Measurements from ENCODE around the gene MPP1.

MPP1 gene

DNA sequence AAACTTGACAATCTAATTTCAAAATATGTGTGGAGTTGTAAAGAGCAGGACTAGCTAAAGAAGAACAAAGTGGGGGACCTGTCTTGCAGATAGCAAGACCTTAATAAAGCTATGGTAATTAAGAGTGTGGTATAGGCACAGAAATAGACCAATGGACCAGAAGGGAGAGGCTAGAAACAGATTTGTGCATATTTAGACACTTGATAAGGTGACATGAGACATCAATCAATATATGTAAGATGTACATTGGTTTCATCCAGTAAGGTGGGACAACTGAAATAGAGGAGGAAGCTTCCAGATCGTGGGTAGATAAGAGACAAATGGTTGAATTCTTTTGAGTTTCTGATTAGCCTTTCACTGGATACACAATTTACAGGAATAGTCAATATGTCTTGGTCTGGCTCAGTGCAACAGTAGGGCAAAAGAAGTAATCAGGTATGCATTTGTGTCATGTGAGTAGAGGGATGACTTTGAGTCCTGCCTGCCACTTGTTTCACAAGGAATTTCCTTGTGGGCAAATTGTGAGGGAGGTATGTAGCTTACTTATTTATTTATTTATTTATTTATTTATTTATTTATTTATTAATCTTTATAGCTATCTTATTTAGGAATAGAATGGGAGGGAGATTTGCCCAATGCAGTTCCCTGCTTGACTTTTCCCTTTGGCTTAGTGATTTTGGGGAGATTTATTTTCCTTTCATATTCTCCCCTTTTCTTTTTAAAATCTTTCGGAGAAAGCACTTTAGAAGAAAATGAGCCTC lies 7.2 kb upstream of the MPP1 start:
- no peak for DNase-seq

DNA sequence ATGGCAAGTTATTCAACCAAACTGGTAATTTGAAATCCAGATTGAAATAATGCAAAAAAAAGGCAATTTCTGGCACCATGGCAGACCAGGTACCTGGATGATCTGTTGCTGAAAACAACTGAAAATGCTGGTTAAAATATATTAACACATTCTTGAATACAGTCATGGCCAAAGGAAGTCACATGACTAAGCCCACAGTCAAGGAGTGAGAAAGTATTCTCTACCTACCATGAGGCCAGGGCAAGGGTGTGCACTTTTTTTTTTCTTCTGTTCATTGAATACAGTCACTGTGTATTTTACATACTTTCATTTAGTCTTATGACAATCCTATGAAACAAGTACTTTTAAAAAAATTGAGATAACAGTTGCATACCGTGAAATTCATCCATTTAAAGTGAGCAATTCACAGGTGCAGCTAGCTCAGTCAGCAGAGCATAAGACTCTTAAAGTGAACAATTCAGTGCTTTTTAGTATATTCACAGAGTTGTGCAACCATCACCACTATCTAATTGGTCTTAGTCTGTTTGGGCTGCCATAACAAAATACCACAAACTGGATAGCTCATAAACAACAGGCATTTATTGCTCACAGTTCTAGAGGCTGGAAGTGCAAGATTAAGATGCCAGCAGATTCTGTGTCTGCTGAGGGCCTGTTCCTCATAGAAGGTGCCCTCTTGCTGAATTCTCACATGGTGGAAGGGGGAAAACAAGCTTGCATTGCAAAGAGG lies 4.8 kb upstream of the MPP1 start:
- no peak for DNase-seq

DNA sequence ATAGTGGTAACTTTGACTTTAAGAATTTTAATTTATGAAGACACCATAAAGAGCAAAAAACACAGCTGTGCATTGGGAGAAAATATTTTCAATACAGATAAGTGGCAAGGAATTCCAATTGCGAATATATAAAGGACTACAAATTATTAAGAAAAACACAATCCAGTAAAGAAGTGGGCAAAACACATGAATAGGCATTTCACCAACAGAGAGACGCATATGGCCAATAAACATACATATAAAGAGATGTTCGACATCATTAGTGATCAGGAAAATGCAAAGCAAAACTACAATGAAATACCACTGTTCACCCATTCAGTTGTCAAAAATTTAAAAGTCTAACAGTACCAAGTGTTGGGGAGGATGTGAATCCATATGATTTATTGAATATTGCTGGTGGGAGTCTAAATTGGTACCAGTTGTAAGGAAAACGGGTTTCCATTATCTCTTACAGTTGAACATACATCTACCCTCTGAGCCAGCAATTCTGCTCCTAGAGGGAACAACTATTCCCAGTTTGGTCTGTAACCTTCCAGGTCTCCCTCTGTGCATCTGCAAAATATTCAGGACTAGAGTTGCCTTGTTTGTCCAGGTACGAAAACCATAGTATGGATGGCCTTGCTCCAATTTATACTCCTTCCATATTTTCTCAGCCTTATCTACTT lies 1.7 kb upstream of the MPP1 start:
- no peak for DNase-seq

DNA sequence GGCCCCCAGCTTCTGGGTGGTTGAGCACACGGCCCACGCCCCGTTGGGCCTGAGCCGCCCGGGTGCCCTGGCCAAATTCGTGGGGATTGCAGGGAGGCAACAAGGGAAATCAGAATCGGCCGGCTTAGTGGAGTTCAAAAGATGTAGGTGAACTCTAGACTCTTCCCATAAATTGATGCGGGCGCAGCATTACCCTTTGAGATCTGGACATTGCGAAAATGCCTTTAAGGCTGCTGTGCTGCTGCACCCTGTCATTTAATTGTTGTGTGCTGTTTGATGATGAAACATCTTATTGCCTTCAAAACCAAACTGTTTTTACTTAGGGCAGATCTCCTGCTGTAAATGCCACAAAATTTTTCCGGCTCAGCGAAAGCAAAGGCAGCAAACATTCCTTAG lies 409 bp upstream of the MPP1 start:
- no peak for DNase-seq

DNA sequence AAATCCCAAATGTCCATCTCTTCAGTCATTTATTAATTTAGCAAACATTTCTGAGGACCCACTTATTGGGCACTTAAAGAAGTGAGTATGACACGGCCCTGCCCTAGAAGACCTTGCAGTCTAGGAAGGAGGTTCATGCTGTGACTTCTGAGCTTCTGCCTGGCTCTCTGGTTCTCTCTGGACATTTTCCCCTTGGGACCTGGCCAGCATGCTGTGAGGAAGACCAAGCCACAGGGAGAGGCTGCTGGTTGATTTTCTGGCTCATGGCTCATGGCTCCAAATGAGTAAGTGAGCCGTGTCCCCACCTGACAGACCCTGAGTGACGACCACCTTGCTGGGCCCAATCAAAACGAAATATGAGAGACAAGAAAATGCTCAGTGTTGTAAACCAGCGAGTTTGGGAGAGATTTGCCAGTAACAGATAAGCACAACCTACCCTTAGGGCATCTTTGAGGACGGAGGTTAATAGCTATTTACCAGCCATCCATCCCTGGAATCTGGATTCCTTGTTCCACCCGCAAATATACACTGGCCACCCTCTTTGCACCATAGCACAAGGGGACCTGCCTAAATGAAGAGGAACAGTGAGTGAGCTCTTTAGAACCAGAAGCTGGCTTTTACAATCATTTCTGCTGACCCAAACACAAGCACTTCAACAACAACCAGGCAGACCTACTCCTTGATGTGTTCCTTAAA lies 876 bp downstream of the MPP1 start:
- no peak for DNase-seq

DNA sequence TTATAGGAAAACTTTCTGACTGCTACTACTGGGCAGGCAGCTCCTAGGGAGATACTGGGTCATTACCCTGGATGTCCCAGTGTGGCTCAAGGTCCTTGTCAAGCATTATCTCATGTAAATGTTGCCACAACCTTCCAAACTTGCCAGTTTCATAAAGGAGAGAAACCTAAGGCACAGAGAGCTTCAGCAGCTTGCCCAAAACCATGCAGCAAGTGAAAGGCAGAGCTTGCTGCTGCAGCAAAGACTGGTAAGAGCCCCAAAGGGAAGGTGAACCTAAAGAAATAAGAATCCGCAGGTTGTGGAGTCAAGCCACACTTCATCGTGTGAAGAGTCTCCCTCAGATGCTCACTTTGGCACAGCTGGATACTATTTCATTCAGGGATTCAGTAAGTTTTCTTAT lies 2.3 kb downstream of the MPP1 start:
- no peak for DNase-seq

DNA sequence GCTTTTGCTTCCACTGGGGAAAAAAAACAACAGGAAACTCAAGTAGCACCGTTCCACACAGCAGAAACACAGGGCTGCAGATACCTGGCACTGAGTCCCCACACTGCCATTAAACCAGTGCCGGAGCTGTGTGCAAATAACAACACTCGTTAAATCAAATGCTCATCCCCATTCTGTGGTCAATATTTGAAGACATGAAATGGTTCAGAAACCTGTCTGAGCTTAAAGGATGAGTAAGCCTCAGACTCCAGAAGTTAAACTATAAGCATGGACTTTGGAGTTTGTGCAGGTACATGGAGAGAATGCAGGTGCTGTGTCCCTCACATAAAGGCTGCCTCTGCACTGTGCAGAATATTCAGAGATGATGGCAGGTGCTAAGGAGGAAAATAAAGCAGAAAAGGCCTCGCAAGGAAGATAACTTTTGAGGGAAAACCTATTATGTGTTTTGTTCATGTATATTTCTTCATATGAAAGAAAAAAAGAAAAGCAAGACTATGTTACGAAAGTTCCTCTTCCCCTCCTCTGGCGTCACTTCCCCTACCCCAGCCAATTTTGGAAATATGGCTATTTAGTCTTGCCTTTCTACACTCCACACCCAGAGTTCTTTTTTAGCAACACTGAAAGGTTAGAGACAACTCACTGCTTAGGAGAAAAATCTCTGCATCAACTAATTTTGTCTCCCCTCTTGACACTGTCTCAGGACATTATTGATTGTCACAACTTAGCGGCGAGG lies 4.6 kb downstream of the MPP1 start:
- DNase-seq = no peak

DNA sequence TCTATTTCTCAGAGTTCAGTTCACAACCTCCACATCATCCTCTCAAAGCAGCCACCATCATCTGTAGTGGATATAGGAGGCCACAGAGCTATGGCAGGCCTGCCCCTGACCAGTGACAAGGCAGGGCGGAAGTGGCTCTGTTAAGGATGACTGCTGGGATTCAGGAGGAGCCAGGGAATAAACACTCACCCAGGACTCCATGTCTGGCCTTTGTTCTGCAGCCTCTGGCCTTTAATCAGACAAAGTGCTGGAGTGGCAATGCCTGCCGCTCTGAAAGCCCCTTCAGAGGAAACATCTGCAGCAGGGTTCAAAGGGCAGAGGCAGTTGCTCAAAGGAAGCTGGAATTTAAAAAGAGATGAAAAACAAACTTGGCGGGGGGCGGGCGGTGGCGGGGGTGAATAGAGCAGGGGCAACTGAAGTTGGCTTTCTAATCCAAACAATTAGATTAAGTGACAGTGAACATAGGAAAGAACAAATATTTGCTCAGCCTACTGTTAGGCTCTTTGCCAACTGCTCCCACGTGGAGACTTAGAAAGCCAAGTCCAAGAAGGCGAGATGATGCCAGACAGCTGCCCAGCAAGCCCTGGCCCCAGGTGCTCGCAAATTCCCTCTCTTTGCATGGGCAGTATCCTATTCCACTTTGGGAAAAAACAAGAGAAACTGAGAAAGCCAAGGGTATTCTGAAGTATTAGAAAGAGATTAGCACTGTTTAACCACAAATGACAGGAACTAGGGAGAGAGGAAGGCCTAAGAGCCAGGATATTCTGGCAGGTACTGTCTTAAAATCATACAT lies 5.5 kb downstream of the MPP1 start:
- no peak for DNase-seq

DNA sequence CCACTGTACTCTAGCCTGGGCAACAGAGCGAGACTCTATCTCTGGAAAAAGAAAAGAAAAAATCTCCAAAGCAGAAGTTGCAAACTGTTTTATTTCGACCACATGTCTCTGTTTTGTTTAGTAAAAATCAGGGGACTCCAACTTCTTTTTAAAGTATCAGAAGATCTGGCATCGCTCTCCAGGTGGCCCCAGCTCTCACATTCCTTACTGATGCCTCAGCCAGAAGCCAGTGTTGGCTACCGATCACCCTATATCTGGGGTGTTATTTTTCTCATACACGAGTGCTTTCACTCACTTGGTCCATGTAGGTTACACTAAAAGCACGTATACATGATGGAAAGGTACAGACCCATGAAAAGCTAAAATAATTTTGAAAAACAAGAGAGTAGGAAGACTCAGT lies 8.3 kb downstream of the MPP1 start:
- no peak for DNase-seq

DNA sequence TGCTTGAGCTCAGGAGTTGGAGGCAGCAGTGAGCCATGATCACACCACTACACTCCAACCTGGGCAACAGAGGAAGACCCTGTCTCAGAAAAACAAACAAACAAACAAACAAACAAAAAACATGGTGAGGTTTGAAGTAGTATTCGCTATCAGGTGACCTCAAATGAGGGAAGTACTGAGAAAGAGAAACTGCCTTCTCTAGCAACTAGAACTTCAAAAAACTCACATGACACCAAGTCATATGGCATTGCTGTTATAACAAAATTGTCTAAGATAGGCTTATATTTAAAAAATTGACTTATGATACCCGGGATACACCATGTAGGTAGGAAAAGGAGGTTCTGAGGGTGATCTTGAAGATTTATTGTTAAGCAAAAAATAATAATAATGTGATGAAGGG lies 10.3 kb downstream of the MPP1 start:
- DNase-seq = no peak

DNA sequence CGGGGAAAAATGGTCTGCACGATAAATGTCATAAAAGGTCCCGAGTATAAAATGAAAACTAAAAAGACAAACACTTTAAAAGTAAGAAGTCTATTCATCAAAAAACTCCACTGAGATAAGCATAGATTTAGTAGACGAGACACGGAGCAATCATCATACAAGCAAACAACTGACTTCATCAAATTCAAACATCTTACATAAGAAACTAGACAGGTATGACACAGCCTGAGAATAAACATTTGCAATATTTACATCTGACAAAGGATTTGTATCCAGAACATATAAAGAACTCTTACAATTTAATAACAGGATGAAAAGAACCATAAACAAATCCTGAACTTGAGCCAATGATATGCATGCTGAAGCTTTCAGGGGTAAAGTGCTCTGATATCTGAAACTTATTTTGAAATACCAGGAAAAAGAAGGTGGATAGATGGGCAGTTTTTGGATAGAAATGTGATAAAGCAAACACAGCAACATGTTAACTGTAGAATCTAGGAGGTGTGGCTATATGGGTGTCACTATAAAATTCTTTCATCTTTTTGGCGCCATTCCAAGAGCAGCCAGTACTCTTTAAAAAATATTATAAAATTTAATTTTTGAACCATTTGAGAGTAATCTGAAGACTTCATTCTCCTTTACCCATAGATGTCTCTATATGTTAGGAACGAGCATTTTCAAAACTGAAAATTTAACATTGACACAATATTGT lies 12.0 kb downstream of the MPP1 start:
- no peak for DNase-seq

DNA sequence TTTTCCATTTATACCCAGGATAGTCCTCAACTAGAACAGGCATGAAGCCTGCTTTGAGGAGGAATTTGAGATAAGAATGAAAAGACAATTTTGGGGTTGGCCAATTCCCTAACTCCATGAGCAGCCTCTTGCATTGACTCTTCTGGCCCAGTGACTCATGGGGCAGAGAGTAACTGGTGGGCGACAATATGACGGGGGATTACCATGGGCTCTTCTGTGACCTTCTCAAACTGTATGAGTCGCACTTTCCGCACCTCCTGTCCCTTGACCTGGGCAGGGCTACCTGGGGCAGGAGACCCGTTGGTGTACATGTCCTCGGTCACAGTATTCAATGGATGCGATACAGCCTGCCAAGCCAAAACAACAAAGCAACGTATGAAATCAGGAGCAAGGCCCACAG lies 13.3 kb downstream of the MPP1 start:
- DNase-seq = no peak

DNA sequence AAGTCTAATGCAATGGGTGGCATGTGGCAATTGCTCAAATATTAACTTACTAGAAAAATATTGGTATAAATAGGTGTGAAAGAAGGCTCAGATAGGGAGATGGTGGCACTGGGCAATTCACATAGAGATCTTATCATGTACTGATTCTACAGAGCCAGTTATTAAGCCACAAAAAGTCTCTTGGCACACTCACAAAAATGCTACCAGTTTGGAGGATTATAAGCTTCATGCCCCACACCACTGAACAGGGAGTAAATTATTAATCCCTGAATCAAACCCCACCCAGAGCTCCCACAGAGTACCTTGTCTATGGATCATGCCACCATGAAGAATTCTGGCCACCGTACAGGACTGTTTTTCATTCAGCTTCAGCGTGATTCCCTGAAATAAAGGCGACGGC lies 13.8 kb downstream of the MPP1 start:
- DNase-seq = no peak

DNA sequence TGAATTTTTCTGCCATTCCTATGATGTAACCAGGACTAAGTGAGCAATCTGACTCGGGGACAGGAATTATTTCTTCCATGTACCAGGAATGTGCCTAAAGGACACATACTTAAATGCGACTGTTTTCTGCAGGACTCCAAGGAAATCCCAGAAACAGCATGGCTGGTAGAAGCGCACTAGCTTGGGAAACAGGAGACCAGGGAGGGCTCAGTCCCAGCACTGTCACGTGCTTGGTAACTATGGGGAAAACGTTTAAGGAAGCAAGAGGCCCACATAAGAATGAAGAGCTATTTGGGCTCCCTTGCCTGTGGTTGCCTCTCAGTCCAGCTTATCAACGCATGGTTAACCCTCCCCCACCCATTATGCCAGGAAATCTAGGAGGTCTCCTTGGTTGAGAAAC lies 19.6 kb downstream of the MPP1 start:
- DNase-seq = no peak

DNA sequence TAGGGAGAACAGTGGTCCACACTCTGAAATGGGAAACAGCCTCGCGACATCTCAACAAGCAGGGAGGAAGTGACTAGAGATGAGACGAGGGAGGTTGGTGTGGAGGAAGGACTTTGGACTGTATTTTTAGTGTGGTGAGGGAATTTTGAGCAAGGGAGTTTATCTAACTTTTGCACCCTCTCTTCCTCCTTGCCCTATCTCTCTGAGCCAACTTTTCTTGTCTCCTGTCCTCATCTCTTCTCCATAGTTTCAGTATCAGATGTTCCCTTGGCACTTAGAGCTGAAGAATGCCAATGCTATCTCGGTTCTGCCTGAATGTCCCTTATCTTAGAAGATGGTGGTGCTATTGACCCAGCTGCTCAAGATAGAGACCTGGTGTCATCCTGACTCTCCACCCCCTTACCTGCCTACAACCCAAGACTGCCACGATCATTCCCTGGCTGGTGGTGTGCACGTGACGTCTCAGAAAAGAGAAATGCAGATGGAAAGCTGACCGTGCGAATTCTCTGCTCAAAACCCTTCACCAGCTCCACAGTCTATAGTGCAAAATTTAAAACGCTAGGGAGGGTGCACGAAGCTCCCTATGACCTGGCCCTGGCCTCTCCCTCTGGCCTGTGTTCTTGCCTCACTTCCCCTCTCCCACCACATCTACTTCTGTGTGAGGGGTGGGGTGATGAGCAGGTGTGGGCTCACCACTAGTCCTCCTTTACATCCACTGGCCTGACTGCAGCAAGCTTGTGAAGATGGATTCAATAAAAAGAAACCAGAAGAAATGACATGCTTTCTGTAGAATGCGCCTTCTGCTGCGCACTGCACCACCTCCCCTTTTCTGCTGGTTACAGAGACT lies 20.9 kb downstream of the MPP1 start:
- DNase-seq = no peak

DNA sequence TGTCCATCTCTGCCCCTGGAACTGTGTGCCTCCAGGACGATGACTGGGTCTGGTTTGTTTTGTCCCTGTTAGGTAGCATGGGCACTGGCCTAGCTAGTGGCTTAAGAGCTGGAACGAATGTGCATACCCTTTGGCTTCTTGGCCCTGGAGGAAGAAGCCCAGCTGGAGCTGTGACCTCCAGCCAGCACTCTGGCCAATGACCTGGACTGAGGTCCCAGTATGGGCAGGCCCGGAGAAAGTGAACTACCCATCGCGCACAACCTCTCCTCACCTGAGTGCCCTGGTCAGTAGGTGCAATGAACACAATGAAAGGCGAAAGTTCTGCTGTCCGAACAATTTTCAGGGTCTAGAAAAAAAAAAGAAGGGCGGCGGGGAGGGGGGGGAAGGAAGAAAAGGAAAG lies 24.3 kb downstream of the MPP1 start:
- DNase-seq = no peak

DNA sequence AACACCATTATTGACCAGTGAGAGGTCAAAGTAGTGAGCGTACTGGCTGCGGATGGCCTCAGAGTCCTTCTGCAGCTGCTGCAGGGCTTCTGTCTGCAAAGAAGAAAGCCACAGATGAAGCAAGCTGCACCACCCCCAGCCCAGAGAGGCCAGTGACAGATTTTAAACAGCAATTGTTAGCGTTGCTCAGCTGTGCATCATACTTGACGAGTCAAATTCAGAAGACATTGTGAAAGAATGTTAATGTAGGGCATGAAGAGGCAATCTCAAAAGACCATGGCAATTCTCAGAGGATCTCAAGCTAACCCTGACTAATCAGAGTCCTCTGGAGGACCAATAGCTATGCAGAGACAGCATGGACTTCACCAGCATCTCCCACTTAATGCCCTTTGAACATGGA lies 26.0 kb downstream of the MPP1 start:
- DNase-seq = no peak

DNA sequence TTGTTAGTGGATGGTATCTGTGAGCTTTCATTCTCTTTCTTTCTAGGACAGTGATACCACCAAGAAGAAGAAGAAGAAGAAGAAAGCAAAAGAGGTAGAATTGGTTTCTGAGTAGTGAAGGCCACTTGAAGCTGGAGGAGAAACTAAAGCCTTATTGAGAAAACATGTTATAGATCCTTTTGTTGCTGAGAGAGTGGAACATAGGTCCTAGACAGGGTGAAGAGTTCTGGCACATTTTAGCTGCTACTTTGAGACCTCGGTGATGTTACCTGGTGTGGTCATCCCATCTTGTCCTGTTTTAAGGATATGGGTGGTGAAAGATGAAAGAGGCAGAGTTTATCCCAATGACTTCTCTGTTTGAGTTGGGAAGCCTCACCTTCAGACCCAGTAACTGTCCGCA lies 28.5 kb downstream of the MPP1 start:
- DNase-seq = no peak

DNA sequence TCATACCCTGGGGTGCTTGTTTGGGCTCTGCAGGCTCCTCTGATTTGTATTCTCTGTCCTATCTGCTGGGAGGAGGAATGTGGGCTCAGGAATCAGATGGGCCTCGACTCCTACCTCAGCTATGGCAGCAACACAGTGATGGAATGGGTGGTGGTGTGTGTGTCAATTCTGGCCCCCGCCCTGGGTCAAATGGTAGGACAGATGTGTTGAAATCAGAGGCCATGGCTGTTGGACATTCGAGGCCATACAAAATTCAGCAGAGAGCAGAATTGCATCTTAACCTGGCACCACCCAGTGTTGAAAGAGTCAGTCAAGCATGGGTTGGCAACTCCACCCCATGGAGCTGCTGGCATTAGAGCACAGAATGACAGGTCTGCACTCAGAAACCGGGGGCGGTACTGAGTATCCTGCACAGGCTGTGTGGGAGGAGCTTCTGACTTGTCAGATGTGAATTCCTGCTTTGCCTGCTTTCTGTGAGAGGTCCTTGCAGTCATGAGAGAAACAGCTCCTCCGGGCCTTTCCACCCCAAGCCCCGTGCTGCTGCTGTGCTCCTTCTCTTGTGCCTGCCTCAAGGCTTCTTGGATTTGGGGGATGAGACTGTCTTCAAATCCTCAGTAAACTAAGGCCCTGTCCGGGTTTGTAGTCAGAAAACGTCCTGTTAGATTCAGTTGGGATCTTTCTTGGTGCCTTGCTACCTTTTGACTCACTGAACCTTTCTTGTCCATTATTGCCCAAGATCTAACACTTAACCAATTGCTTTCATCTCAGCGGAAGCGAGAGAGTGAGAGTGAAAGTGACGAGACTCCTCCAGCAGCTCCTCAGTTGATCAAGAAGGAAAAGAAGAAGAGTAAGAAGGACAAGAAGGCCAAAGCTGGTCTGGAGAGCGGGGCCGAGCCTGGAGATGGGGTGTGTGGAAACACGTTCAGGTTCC lies 29.6 kb downstream of the MPP1 start:
- no peak for DNase-seq
